Upper lobe of left lung (tissue), 4 donors: ENCODE results near the gene CFAP69.

ENCODE experiments used
- CTCF ChIP-seq, 6 experiments: fragments of 450-650 bp in 4 of 6; fragments of 200-600 bp in 2 of 6; sonication (generic) in 2 of 6; IDR thresholded peaks; one replicate each; pipeline ENCODE4 v1.5.1; 2016 to 2019; ENCODE audit warnings: antibody characterized with exemption in 6 of 6
- POLR2A ChIP-seq, 4 donors: fragments of 450-650 bp; IDR thresholded peaks; one replicate each; pipeline ENCODE4 v1.5.1; 2016 to 2017; ENCODE audit warnings: antibody characterized with exemption in 4 of 4, mild to moderate bottlenecking in 2 of 4
- POLR2AphosphoS5 ChIP-seq, 2 donors: sonication (generic); formaldehyde crosslinking; IDR thresholded peaks; one replicate each; pipeline ENCODE4 v1.5.1; 2017; ENCODE audit warnings: antibody characterized with exemption in 2 of 2

- TF ChIP-seq CTCF (IDR thresholded peaks at IDR 0.05) (no peak), POLR2A (IDR thresholded peaks at IDR 0.05) (no peak), POLR2AphosphoS5 (IDR thresholded peaks at IDR 0.05) (no peak)
These were observed 31.5 kb upstream of the CFAP69 start for GRCh38 chr7:90213521-90213920.
